PFSK-1 (cell line): ENCODE measurements around the gene DYRK1A.
A peak's percentile ranks its signal among the peaks of the same experiment; 100 is the strongest.

ENCODE experiments used
- FOXP2 ChIP-seq: optimal IDR thresholded peaks from 2 replicates; pipeline ENCODE3; 2011; ENCODE audit warnings: borderline replicate concordance, control low read depth, inconsistent platforms; ENCODE audit not compliant: insufficient read depth; ENCODE audit errors: extremely low read length, extremely low read depth
- POLR2AphosphoS5 ChIP-seq: IDR thresholded peaks from 2 replicates; pipeline ENCODE4 v1.6.1; 2012; ENCODE audit warnings: low read depth, mild to moderate bottlenecking, control low read depth, low read length, moderate library complexity
- REST ChIP-seq, 2 experiments: IDR thresholded peaks; 2 replicates each; pipeline versions ENCODE4 v1.6.1 to v1.8.0; 2011 to 2012; ENCODE audit warnings: low read depth in 2 of 2, low read length in 2 of 2, control low read depth in 1 of 2, inconsistent platforms in 1 of 2, mild to moderate bottlenecking in 1 of 2, moderate library complexity in 1 of 2; ENCODE audit not compliant: insufficient read depth in 1 of 2
- SIN3A ChIP-seq: IDR thresholded peaks from 2 replicates; pipeline ENCODE4 v1.6.1; 2012; ENCODE audit warnings: mild to moderate bottlenecking, low read length, moderate library complexity, borderline replicate concordance; ENCODE audit not compliant: insufficient read depth
- TAF1 ChIP-seq: IDR thresholded peaks from 2 replicates; pipeline ENCODE4 v1.6.1; 2012; ENCODE audit warnings: low read length, control low read depth, borderline replicate concordance; ENCODE audit not compliant: insufficient read depth

Gene DYRK1A

DNA sequence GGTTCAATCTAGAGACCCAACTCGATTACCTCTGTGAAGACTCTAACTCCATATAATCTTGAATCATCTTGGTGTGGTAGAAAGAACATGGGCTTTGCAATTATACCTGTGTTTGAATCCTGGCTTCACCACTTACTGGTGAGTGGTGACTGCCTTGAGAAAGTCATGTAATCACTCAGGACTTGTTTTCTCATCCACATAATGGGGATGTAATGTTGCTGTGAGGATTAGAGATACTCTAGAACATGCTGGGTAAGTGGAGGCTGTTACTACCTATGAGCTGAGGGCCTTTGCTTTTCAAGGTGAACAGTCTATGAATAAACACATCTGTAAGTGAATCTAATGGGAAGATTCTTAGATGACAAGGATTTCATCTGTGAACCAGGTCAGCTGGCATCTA, 2.6 kb upstream of the DYRK1A start:
- TF ChIP-seq FOXP2 (no peak), REST (IDR thresholded peaks at IDR 0.05; ENCODE audit: insufficient read depth in 1 of 2, low read depth in 2 of 2, low read length in 2 of 2) (no peak), TAF1 (no peak), SIN3A (no peak), POLR2AphosphoS5 (no peak)

DNA sequence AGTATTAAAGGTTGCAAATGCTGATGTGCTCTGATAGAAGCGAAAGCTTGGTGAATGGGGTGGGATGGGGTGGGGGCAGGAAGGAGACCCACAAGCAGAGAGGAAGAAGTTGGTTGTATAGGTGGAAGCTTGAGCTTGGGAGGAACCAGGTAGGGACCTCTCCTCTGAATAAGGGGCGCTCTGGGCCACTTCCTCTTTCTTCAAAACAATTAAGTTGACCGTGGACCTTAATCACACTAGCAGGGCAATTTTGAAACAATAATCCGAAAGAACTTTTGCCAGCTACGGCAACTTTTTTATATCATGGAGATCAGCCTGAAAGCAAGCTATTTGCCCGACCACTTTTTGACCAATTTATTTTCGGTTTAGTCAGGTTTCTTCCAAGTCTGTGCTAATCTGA, 1.9 kb upstream of the DYRK1A start:
- TF ChIP-seq POLR2AphosphoS5 (no peak), REST (IDR thresholded peaks at IDR 0.05; ENCODE audit: insufficient read depth in 1 of 2, low read depth in 2 of 2, low read length in 2 of 2) (no peak), TAF1 (no peak), SIN3A (no peak), FOXP2 (no peak)

- TF ChIP-seq FOXP2 (peak; percentile 28), POLR2AphosphoS5 (peak; percentile 68; the same call in 1 of the 2 replicates), SIN3A (no peak; the same call in 1 of the 2 replicates), REST (IDR thresholded peaks at IDR 0.05; ENCODE audit: insufficient read depth in 1 of 2, low read depth in 2 of 2, low read length in 2 of 2) (0 out of 4 replicates have a peak, but pooled peaks of 1 of the 2 experiments have one; percentile 32), TAF1 (no peak)
Observed at GRCh38 chr21:37365517-37366481, 774 bp upstream of the DYRK1A start.

GRCh38 chr21:37367336-37367702, 746 bp downstream of the DYRK1A start:
- TF ChIP-seq TAF1, result no peak
- TF ChIP-seq FOXP2, result no peak
- no peak for TF ChIP-seq POLR2AphosphoS5
- TF ChIP-seq SIN3A, result no peak
- no peak for TF ChIP-seq REST (IDR thresholded peaks at IDR 0.05; ENCODE audit: insufficient read depth in 1 of 2, low read depth in 2 of 2, low read length in 2 of 2)
